GM12878 (cell line): ENCODE results near the gene RBKS. TPM values are rescaled to one million over a fixed set of nuclear protein-coding genes. Genes with fewer than 3 reads are reported as not detected.

Experiments
- ATAC-seq: fragments of 200-7000 bp; cut with Tn5 transposase; 3 replicates; pipeline ENCODE4 v1.9.1; 2020; ENCODE audit warnings: mild to moderate bottlenecking, moderate library complexity
- BruUV-seq: library from RNA; stranded (reverse); fragments of 400-500 nt; replicated peaks from 2 replicates; lab custom pipeline; 2021; lab: Mats Ljungman, UMichigan
- CTCF ChIA-PET: fragments of 300-600 bp; sonication (Branson Sonifier 250); formaldehyde crosslinking; extraction: SDS; loops from one replicate; lab custom pipeline; 2021; ENCODE audit warnings: inconsistent platforms; lab: Yijun Ruan, JAX
- POLR2A ChIA-PET: fragments of 350-600 bp; formaldehyde crosslinking; extraction: SDS; loops from one replicate; lab custom pipeline; 2021; ENCODE audit warnings: inconsistent platforms; lab: Charles Lee
- RAD21 ChIA-PET: fragments of 300-600 bp; sonication (Branson Sonifier 250); formaldehyde crosslinking; loops from one replicate; lab custom pipeline; 2023; ENCODE audit warnings: antibody characterized with exemption; ENCODE audit not compliant: unreplicated experiment; lab: Charles Lee
- SMC1A ChIA-PET: fragments of 300-600 bp; sonication (Branson Sonifier 250); formaldehyde crosslinking; loops from one replicate; lab custom pipeline; 2023; ENCODE audit not compliant: unreplicated experiment, uncharacterized antibody; lab: Charles Lee
- DNase-seq: peaks from one replicate; pipeline ENCODE4 v3.0.0-alpha.2; 2011; ENCODE audit warnings: low read depth, low spot score
- FAIRE-seq: peaks from 3 replicates; lab custom pipeline; 2011; peaks lifted over from hg19 to GRCh38; lab: Jason Lieb, UNC
- H2AFZ ChIP-seq: 2 replicates; pipeline ENCODE4 v1.6.0; 2011; ENCODE audit warnings: low read depth, low read length, control low read depth; ENCODE audit not compliant: control insufficient read depth
- H3K27ac ChIP-seq: 2 replicates; pipeline ENCODE4 v1.5.1; 2011; ENCODE audit warnings: control low read depth; ENCODE audit not compliant: control insufficient read depth, insufficient read depth
- H3K27me3 ChIP-seq, 2 experiments: replicated peaks in 1 of 2; 2 replicates each; pipeline versions ENCODE4 v1.6.0 to v1.6.1; 2011; ENCODE audit warnings: low read length in 1 of 2; ENCODE audit not compliant: control insufficient read depth in 2 of 2, insufficient read depth in 2 of 2
- H3K36me3 ChIP-seq, 2 experiments: 2 replicates each; pipeline ENCODE4 v1.5.1; 2011; ENCODE audit warnings: low read length in 1 of 2; ENCODE audit not compliant: control insufficient read depth in 2 of 2, insufficient read depth in 2 of 2
- H3K4me1 ChIP-seq: 2 replicates; pipeline ENCODE4 v1.6.1; 2011; ENCODE audit warnings: mild to moderate bottlenecking, low read length, moderate library complexity, mixed read lengths; ENCODE audit not compliant: control insufficient read depth, insufficient read depth
- H3K4me2 ChIP-seq: 2 replicates; pipeline ENCODE4 v1.6.0; 2011; ENCODE audit warnings: control low read depth; ENCODE audit not compliant: control insufficient read depth, insufficient read depth
- H3K4me3 ChIP-seq: fragments of 200-600 bp; sonication (generic); 2 replicates; pipeline ENCODE4 v1.5.1; 2016
- H3K79me2 ChIP-seq: 2 replicates; pipeline ENCODE4 v1.6.0; 2011; ENCODE audit warnings: low read length; ENCODE audit not compliant: control insufficient read depth, insufficient read depth
- H3K9ac ChIP-seq: 2 replicates; pipeline ENCODE4 v1.8.0; 2011; ENCODE audit warnings: low read length, control low read depth, mixed read lengths; ENCODE audit not compliant: control insufficient read depth, insufficient read depth
- H3K9me3 ChIP-seq: replicated peaks from 3 replicates; pipeline ENCODE4 v1.5.1; 2011; ENCODE audit warnings: mild to moderate bottlenecking, low read length; ENCODE audit not compliant: control insufficient read depth, insufficient read depth
- H4K20me1 ChIP-seq: 2 replicates; pipeline ENCODE4 v1.6.0; 2011; ENCODE audit not compliant: control insufficient read depth, insufficient read depth
- BACH1 ChIP-seq: fragments of 450-650 bp; IDR thresholded peaks from 2 replicates; pipeline ENCODE4 v1.6.1; 2017; ENCODE audit warnings: mild to moderate bottlenecking, borderline replicate concordance
- CHD2 ChIP-seq: IDR thresholded peaks from 2 replicates; pipeline ENCODE4 v1.6.1; 2011; ENCODE audit warnings: low read depth, low read length, improper control_type of control experiment, borderline replicate concordance
- EZH2 ChIP-seq: IDR thresholded peaks from 2 replicates; pipeline ENCODE4 v1.6.1; 2012; ENCODE audit warnings: low read depth, mild to moderate bottlenecking, control low read depth, inconsistent platforms, low read length, borderline replicate concordance; ENCODE audit not compliant: control insufficient read depth
- POLR2AphosphoS5 ChIP-seq: IDR thresholded peaks from 2 replicates; pipeline ENCODE4 v1.6.1; 2011; ENCODE audit warnings: mild to moderate bottlenecking, low read length, inconsistent platforms
- WGBS: methylation state at CpG from one replicate; pipeline ENCODE4 v1.1.6; 2016; ENCODE audit warnings: low lambda C conversion rate; ENCODE audit not compliant: insufficient replicate concordance, insufficient coverage; ENCODE audit errors: missing lambda C conversion rate; 5-methylcytosine and 5-hydroxymethylcytosine counted together
- in situ Hi-C: fragments of 300-500 bp; cut with MboI; formaldehyde crosslinking; loops from 9 replicates; pipeline ENCODE4 v1.14.3; 2018; ENCODE audit warnings: mixed read lengths
- intact Hi-C: fragments of 100-400 bp; cut with micrococcal nuclease; formaldehyde crosslinking; loops from one replicate; pipeline ENCODE4 v1.14.2; 2022; ENCODE audit not compliant: unreplicated experiment
- polyA plus RNA-seq, 11 experiments: library from polyadenylated mRNA; depleted of rRNA in 4 of 11; unstranded in 6 of 11; stranded (reverse) in 5 of 11; fragments of >200 nt; fragmentation: Nextera tagmentation in 4 of 11; fragmentation: Illumina TruSeq in 1 of 11; extraction: Ambion mirVana in 4 of 11; extraction: Trizol in 1 of 11; gene quantifications; 1 replicate in 1 of 11; 2 replicates in 10 of 11; pipeline versions ENCODE4 v1.2.1 to v1.2.3, GENCODE V29; 2011 to 2016; ENCODE audit warnings: inconsistent platforms in 2 of 11, missing spikeins in 2 of 11, low read depth in 1 of 11
- total RNA-seq, 4 experiments: library from RNA; depleted of rRNA in 3 of 4; stranded (reverse); fragments of >200 nt in 3 of 4; fragmentation: Illumina TruSeq in 1 of 4; extraction: Trizol in 1 of 4; gene quantifications; 2 replicates each; pipeline versions ENCODE4 v1.2.1 to v1.2.3, GENCODE V29; 2013 to 2021
- TF ChIP-seq, protein P1 (sequence below): fragments of 150-350 bp; IDR thresholded peaks from 2 replicates; pipeline ENCODE4 v1.6.1; 2014; ENCODE audit warnings: mild to moderate bottlenecking, low read depth, low read length

Gene RBKS
- total and polyA plus RNA-seq, 10 of the 15 experiments (the other 5 are each of a cell fraction or from before 2014, with no cell fraction given) = 0.39 to 1.8 (median 1.0) TPM

DNA sequence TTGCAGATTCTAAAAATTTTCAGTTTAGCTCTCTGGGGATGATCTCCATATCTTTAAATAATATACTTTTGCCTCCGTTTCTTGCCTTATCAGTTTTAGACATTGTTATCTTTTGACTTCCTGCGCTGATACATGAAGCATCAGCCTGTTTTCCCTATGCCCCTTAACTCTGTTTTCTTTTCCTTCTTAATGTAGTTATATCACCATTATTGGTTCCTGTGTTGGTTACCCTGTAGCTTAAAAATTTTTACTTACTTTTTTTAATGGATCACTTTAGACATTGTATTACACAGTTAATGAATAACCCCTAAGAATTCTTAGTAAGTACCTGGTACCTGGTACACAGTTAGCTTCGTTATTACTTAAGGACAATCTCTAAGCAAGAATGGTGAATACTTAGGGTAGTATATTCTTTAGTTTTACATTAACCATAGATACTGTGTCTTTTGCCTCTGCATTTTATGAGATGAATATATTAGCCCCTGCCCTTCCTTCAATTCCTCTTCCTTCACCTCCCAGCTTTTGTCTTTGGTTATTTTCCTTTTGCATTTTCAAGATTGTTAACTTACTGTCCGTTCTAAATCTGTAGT, 41.3 kb upstream of the RBKS start (continued):
- TF ChIP-seq, protein P1, sequence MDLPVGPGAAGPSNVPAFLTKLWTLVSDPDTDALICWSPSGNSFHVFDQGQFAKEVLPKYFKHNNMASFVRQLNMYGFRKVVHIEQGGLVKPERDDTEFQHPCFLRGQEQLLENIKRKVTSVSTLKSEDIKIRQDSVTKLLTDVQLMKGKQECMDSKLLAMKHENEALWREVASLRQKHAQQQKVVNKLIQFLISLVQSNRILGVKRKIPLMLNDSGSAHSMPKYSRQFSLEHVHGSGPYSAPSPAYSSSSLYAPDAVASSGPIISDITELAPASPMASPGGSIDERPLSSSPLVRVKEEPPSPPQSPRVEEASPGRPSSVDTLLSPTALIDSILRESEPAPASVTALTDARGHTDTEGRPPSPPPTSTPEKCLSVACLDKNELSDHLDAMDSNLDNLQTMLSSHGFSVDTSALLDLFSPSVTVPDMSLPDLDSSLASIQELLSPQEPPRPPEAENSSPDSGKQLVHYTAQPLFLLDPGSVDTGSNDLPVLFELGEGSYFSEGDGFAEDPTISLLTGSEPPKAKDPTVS = no peak
- no peak for TF ChIP-seq POLR2AphosphoS5
- no peak for TF ChIP-seq BACH1
- no peak for TF ChIP-seq CHD2

DNA sequence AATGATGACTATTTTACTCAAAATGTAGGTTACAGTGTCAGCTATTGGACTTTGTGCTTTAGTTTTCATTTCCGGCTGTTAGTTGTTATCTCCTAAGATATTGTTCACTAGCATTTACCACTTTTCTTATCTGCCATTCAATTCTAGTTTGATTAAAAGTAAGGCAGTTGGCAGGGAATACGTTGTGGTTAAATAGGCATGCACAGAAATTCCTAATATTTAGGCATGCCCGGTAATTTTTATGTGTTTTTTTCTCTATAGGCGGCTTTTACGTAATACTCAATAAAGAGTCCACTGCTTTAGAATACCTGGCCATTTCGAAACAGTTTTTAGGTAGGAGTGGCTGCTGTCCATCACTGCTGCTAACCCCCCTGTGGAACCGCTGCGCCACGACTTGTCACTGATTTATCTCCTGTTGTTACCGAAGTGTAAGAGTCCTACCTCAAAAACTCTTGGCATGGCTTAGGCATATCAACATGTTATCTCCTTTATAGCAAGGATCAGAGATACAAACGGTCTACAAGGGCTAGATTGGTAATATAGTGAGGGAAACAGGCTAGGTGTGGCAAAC, 39.8 kb upstream of the RBKS start:
- in situ Hi-C loops = no loop called here
- Histone ChIP-seq H3K4me1 (no peaks in the 10 kb centered on the region), H2AFZ (no peak overlapping the region), H3K4me2 (no peak overlapping the region), H3K9me3 (no peaks in the 10 kb centered on the region), H4K20me1 (no peaks in the 10 kb centered on the region), H3K27ac (no peak overlapping the region), H3K4me3 (no peak overlapping the region), H3K27me3 (no peaks in the 10 kb centered on the region), H3K79me2 (no peaks in the 10 kb centered on the region), H3K36me3 (peaks cover 0 to 2% of the 10 kb centered on the region in 2 experiments; a peak in 2 of 4 replicates), H3K9ac (no peak overlapping the region)
- BruUV-seq = no TSS peak
- intact Hi-C loops = no loop called here
- ATAC-seq (no peak), DNase-seq (no peak), FAIRE-seq (no peak)
- WGBS = 81% methylated on average over 11 of the region's 11 CpGs
- POLR2A ChIA-PET = no interaction called here
- SMC1A ChIA-PET = no interaction called here
- CTCF ChIA-PET = no interaction called here
- TF ChIP-seq CHD2 = no peak
- TF ChIP-seq EZH2 = no peak
- RAD21 ChIA-PET = no interaction called here
